ENCODE results near the gene NEK8. TPM values are rescaled to one million over a fixed set of nuclear protein-coding genes. Genes with fewer than 3 reads are reported as not detected.

Gene NEK8
- total RNA-seq, 4 donors from 2014 or later, result 1.9 to 3.4 (median 2.5) TPM

DNA sequence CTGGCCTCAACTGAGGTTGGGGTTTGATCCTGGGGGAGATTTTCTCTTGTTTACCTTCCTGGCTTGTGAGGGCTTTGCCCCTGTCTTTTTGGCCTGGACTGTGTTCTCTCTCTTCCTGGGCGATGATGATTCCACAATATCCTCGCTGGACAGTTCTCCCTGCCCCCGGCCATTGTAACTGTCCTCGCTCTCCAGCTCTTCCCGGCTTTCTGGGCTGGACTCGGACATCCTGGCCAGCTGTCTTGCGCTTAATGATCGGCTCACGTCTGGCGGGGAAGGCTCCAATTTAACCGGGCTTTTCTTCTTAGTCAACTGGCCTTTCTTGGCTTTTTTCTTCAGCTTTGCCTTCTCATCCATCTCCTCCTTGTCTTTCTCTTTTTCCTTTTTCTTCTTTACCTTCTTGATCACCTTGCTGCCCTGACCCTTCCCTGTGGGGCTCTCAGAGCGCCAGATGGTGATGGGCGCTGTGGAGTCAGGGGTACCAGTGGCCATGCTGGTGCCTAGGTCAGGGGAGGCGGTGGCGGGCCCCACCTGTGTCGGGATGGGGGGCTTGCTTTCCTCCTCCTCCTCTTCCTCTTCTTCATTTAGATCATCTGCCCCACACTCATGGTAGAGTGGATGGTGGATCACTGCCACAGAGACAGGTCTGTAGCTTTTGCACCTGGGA lies 24.9 kb upstream of the NEK8 start:
- ATAC-seq (ENCODE audit: low FRiP score), result no peak
- DNase-seq (ENCODE audit: low spot score), result no peak
- no peak for TF ChIP-seq CTCF (IDR thresholded peaks at IDR 0.05)

- TF ChIP-seq CTCF (IDR thresholded peaks at IDR 0.05), result no peak
- DNase-seq (ENCODE audit: low spot score) (no peak), ATAC-seq (ENCODE audit: low FRiP score) (no peak)
Observed at GRCh38 chr17:28704219-28704858, 24.2 kb upstream of the NEK8 start.

GRCh38 chr17:28705074-28705659 lies 23.4 kb upstream of the NEK8 start:
- DNase-seq (ENCODE audit: low spot score) (no peak), ATAC-seq (ENCODE audit: low FRiP score) (no peak)

DNA sequence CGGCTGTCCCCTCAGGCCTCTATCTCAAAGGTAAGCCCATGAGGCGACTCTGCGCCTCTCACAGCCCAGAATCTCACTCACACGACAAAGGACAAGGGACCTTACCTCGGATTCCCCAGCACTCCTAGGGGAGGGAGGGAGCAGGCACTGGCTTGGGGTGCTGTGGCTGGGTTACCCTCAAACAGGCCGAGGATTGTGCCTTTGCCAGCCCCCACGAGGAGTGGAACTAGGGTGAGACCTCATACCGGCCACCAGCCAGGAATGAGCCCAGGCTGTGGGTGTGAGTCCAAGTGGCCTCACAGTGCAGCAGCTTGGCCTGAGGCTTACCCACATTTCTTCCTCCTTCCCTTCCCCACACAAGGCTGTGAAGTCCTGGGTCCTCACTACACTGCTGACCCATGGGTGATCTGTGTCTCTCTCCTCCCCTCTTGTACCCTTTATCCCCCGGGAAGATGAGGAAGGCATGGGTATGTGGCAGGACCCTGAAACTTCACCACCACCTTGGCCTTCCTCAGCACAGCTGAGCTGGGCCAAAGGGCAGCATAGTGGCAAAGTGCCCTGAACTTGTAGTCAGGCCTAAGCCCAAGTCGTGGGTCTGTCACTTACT lies 22.8 kb upstream of the NEK8 start:
- TF ChIP-seq CTCF (IDR thresholded peaks at IDR 0.05), result no peak
- DNase-seq (ENCODE audit: low spot score) (no peak), ATAC-seq (ENCODE audit: low FRiP score) (no peak)

More at GRCh38 chr17:28705074-28705659, 23.4 kb upstream of the NEK8 start:
- TF ChIP-seq CTCF (IDR thresholded peaks at IDR 0.05), result no peak

GRCh38 chr17:28706471-28707338 lies 21.9 kb upstream of the NEK8 start:
- DNase-seq (ENCODE audit: low spot score) (no peak), ATAC-seq (ENCODE audit: low FRiP score) (no peak)
- TF ChIP-seq CTCF (IDR thresholded peaks at IDR 0.05), result no peak

- TF ChIP-seq CTCF (IDR thresholded peaks at IDR 0.05), result no peak
- DNase-seq (ENCODE audit: low spot score) (no peak), ATAC-seq (ENCODE audit: low FRiP score) (no peak)
Observed at GRCh38 chr17:28707339-28707720, 21.3 kb upstream of the NEK8 start.
